KMS-11 (cell line): ENCODE data around the gene GRIK3.

ENCODE experiments used
- H2AFZ ChIP-seq: fragments of 200-600 bp; sonication (generic); 2 replicates; pipeline ENCODE4 v1.6.1; 2016; ENCODE audit warnings: antibody characterized with exemption, mixed run types, low read depth
- H3K27ac ChIP-seq: fragments of 200-600 bp; sonication (generic); 2 replicates; pipeline ENCODE4 v1.6.1; 2016; ENCODE audit warnings: mild to moderate bottlenecking, mixed run types
- H3K27me3 ChIP-seq: fragments of 200-600 bp; sonication (generic); 2 replicates; pipeline ENCODE4 v1.6.1; 2017; ENCODE audit warnings: mild to moderate bottlenecking, low read depth, mixed run types, moderate library complexity; ENCODE audit not compliant: insufficient read depth
- H3K36me3 ChIP-seq: fragments of 200-600 bp; sonication (generic); 2 replicates; pipeline ENCODE4 v1.6.1; 2017; ENCODE audit warnings: mild to moderate bottlenecking, mixed run types; ENCODE audit not compliant: insufficient read depth
- H3K4me1 ChIP-seq: fragments of 200-600 bp; sonication (generic); 2 replicates; pipeline ENCODE4 v1.6.1; 2016; ENCODE audit warnings: mild to moderate bottlenecking, low read depth, mixed run types; ENCODE audit not compliant: poor library complexity, severe bottlenecking
- H3K4me2 ChIP-seq: fragments of 200-600 bp; sonication (generic); 2 replicates; pipeline ENCODE4 v1.7.0; 2016; ENCODE audit warnings: mild to moderate bottlenecking, mixed run types
- H3K4me3 ChIP-seq: fragments of 200-600 bp; sonication (generic); IDR thresholded peaks from 2 replicates; pipeline ENCODE4 v1.6.1; 2017; ENCODE audit warnings: low read depth, low read length, mixed read lengths; ENCODE audit not compliant: insufficient read depth
- H3K79me2 ChIP-seq: fragments of 200-600 bp; sonication (generic); 2 replicates; pipeline ENCODE4 v1.6.1; 2016; ENCODE audit warnings: low read depth, mixed run types; ENCODE audit not compliant: insufficient read depth
- H3K9ac ChIP-seq: fragments of 200-600 bp; sonication (generic); 2 replicates; pipeline ENCODE4 v1.6.1; 2016; ENCODE audit warnings: mild to moderate bottlenecking, mixed run types
- H4K20me1 ChIP-seq: fragments of 200-600 bp; sonication (generic); 2 replicates; pipeline ENCODE4 v1.6.1; 2016; ENCODE audit warnings: mild to moderate bottlenecking, mixed run types; ENCODE audit not compliant: insufficient read depth
- CTCF ChIP-seq: fragments of 200-600 bp; sonication (generic); conservative IDR thresholded peaks from 2 replicates; pipeline ENCODE4 v1.6.1; 2017; ENCODE audit warnings: low read depth, mild to moderate bottlenecking, antibody characterized with exemption, low read length, moderate library complexity, mixed read lengths

GRIK3 gene

DNA sequence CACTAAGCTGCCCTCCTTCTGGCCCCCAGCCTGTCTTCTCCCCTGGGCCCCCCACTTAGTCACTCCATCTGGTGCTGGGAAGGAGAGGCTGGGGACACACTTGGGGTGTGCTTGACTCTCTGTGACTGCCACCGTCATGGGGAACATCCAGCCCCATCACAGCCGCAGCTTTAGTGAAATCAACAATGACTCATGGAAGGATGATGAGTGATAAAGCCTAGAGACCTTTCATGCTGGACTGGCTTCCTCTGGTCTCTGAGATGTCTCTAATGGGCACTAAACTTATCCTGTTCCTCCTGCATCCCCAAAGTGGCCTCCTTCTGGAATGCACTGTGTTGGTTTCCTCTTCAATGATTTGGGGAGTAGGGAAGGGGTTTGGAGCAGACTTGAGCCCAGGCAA lies 172.9 kb downstream of the GRIK3 start:
- TF ChIP-seq CTCF = no peak
- Histone ChIP-seq H3K4me1 (no peaks in the 10 kb centered on the region), H3K9ac (no peak overlapping the region), H3K27me3 (peaks cover 35% of the 10 kb centered on the region; the same call in 1 of the 2 replicates), H4K20me1 (no peaks in the 10 kb centered on the region), H3K4me2 (no peak overlapping the region), H2AFZ (no peak overlapping the region), H3K27ac (no peak overlapping the region), H3K79me2 (no peaks in the 10 kb centered on the region), H3K4me3 (no peak overlapping the region), H3K36me3 (no peaks in the 10 kb centered on the region)

- Histone ChIP-seq H3K4me3 (no peak overlapping the region), H3K4me1 (no peaks in the 10 kb centered on the region), H3K27me3 (peaks cover 48% of the 10 kb centered on the region; the same call in 1 of the 2 replicates), H3K36me3 (no peaks in the 10 kb centered on the region), H2AFZ (no peak overlapping the region), H3K27ac (no peak overlapping the region), H4K20me1 (no peaks in the 10 kb centered on the region), H3K9ac (no peak overlapping the region), H3K79me2 (no peaks in the 10 kb centered on the region), H3K4me2 (no peak overlapping the region)
- no peak for TF ChIP-seq CTCF
Measured at GRCh38 chr1:36859926-36860325, 174.4 kb downstream of the GRIK3 start.

- Histone ChIP-seq H3K4me1 (no peaks in the 10 kb centered on the region), H3K27ac (no peak overlapping the region), H3K79me2 (no peaks in the 10 kb centered on the region), H3K4me2 (no peak overlapping the region), H3K9ac (no peak overlapping the region), H3K4me3 (no peak overlapping the region), H2AFZ (no peak overlapping the region), H4K20me1 (no peaks in the 10 kb centered on the region), H3K27me3 (peaks cover 58% of the 10 kb centered on the region; the same call in 1 of the 2 replicates), H3K36me3 (no peaks in the 10 kb centered on the region)
- TF ChIP-seq CTCF = no peak
Measured at GRCh38 chr1:36858981-36859380, 175.3 kb downstream of the GRIK3 start.

- peaks cover 62% of the 10 kb centered on the region; the same call in 1 of the 2 replicates for H3K27me3 ChIP-seq
- H3K27ac ChIP-seq = no peak overlapping the region
- H3K4me2 ChIP-seq = no peak overlapping the region
- no peak for TF ChIP-seq CTCF
- no peaks in the 10 kb centered on the region for H3K36me3 ChIP-seq
- H3K9ac ChIP-seq = no peak overlapping the region
- H3K4me3 ChIP-seq = no peak overlapping the region
- no peaks in the 10 kb centered on the region for H3K4me1 ChIP-seq
- H3K79me2 ChIP-seq = no peaks in the 10 kb centered on the region
- no peak overlapping the region for H2AFZ ChIP-seq
- no peaks in the 10 kb centered on the region for H4K20me1 ChIP-seq
Measured at GRCh38 chr1:36858553-36858952, 175.8 kb downstream of the GRIK3 start.
